ENCODE measurements around the gene KBTBD7. TPM values are rescaled to one million over a fixed set of nuclear protein-coding genes. Genes with fewer than 3 reads are reported as not detected.

Gene KBTBD7
- total and polyA plus RNA-seq, 2 of the 8 experiments (the other 6 are each of a cell fraction or from before 2014, with no cell fraction given), result 10.2 to 17.4 TPM

DNA sequence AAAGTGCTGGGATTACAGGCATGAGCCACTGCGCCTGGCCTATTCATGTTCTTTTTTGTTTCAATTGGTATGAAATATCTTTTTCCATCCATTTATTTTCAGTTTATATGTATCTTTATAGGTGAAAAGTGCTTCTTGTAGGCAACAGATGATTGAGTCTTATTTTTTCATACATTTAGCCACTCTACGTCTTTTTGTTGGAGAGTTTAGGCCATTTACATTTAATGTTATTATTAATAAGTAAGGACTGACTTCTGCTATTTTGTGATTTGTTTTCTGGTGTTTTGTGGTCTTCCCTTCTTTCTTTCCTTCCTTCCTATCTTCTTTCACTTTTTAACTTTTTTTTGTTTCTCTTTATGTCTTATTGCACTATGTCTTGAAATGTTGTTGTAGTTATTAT, 16.7 kb upstream of the KBTBD7 start:
- no peak overlapping the region for H2AFZ ChIP-seq (ENCODE audit: low read length)
- H3K56ac ChIP-seq (replicated peaks; ENCODE audit: insufficient read length, low read depth, low read length), result no peak overlapping the region
- ChIA-PET POLR2A (ENCODE audit: partially characterized antibody) (interaction anchor here (0.7 kb wide), 1 partner anchor 17 kb away, joined by 3 read pairs; the partner anchor contains the start of gene KBTBD7), CTCF (ENCODE audit: partially characterized antibody) (no interaction called here)
- no peaks in the 10 kb centered on the region for H4K20me1 ChIP-seq (replicated peaks in 1 of 2; ENCODE audit: control insufficient read depth in 1 of 2, insufficient read depth in 2 of 2, low read length in 2 of 2)
- WGBS, 2 experiments (ENCODE audit: extremely low coverage in 1 of 2, insufficient coverage in 1 of 2, insufficient read length in 1 of 2, insufficient replicate concordance in 2 of 2, low coverage in 1 of 2, low lambda C conversion rate in 2 of 2, missing lambda C conversion rate in 1 of 2), result 96% methylated on average over 2 of the region's 2 CpGs; no CpG with 5 or more reads in 1 of the 2 experiments
- FAIRE-seq (no peak), DNase-seq (ENCODE audit: low read depth in 1 of 2, low spot score in 2 of 2) (no peak)
- no peaks in the 10 kb centered on the region for H3K36me3 ChIP-seq (ENCODE audit: control insufficient read depth in 2 of 4, insufficient read depth in 4 of 4, low read length in 3 of 4)
- no peak overlapping the region for H3K4me3 ChIP-seq (ENCODE audit: extremely low read depth in 1 of 4, insufficient read depth in 2 of 4, low read depth in 3 of 4, low read length in 4 of 4)
- no peak overlapping the region for H3K9ac ChIP-seq (replicated peaks in 1 of 4; ENCODE audit: extremely low read depth in 1 of 4, low read depth in 3 of 4, low read length in 3 of 4)
- no peak overlapping the region for H3K27ac ChIP-seq (ENCODE audit: low read depth, low read length)
- no peak overlapping the region for H3K4ac ChIP-seq (replicated peaks; ENCODE audit: insufficient read length, low read depth, low read length)
- no peaks in the 10 kb centered on the region for H3K4me1 ChIP-seq (replicated peaks in 1 of 4; ENCODE audit: control insufficient read depth in 3 of 4, insufficient read depth in 4 of 4, low read length in 3 of 4)
- H2BK20ac ChIP-seq (ENCODE audit: low read length), result no peak overlapping the region
- no peak overlapping the region for H2AK5ac ChIP-seq (ENCODE audit: low read depth, low read length)
- no peaks in the 10 kb centered on the region for H3K27me3 ChIP-seq (replicated peaks in 1 of 4; ENCODE audit: control insufficient read depth in 3 of 4, extremely low read depth in 1 of 4, insufficient read depth in 3 of 4, low read length in 3 of 4)
- TF ChIP-seq SP1 (IDR thresholded peaks at IDR 0.05; ENCODE audit: low read depth, low read length), result no peak
- no peak for TF ChIP-seq JUN (IDR thresholded peaks at IDR 0.05; ENCODE audit: low read depth, low read length)
- no peak for TF ChIP-seq GABPA (IDR thresholded peaks at IDR 0.05; ENCODE audit: borderline replicate concordance, insufficient read depth, low read length)
- TF ChIP-seq CREB1 (IDR thresholded peaks at IDR 0.05), result no peak
- no peak for TF ChIP-seq MAFK (IDR thresholded peaks at IDR 0.05; ENCODE audit: low read depth, low read length)
- no peak for TF ChIP-seq NRF1 (IDR thresholded peaks at IDR 0.05; ENCODE audit: low read depth, low read length)
- TF ChIP-seq GTF2F1 (IDR thresholded peaks at IDR 0.05; ENCODE audit: borderline replicate concordance, low read depth, low read length), result no peak
- no peak for TF ChIP-seq SP2 (IDR thresholded peaks at IDR 0.05; ENCODE audit: low read length)
- no peak for TF ChIP-seq BCL11A (IDR thresholded peaks at IDR 0.05; ENCODE audit: low read depth in 2 of 2, low read length in 2 of 2)
- TF ChIP-seq SP4 (IDR thresholded peaks at IDR 0.05; ENCODE audit: low read length), result no peak
- TF ChIP-seq CEBPB (IDR thresholded peaks at IDR 0.05; ENCODE audit: low read depth, low read length), result no peak
- no peak for TF ChIP-seq TAF1 (IDR thresholded peaks at IDR 0.05; ENCODE audit: low read depth, low read length)
- TF ChIP-seq EGR1 (IDR thresholded peaks at IDR 0.05; ENCODE audit: borderline replicate concordance, low read depth, low read length), result no peak
- TF ChIP-seq BACH1 (IDR thresholded peaks at IDR 0.05; ENCODE audit: low read length), result no peak
- TF ChIP-seq ASH2L (IDR thresholded peaks at IDR 0.05; ENCODE audit: low read length), result no peak
- TF ChIP-seq HDAC2 (IDR thresholded peaks at IDR 0.05; ENCODE audit: borderline replicate concordance in 1 of 2, low read depth in 2 of 2, low read length in 2 of 2), result no peak
- H2BK15ac ChIP-seq (ENCODE audit: low read length), result no peak overlapping the region
- H3K79me2 ChIP-seq (ENCODE audit: control insufficient read depth in 1 of 2, insufficient read depth in 2 of 2, low read length in 2 of 2), result no peaks in the 10 kb centered on the region
- H2BK12ac ChIP-seq (ENCODE audit: low read depth, low read length), result no peak overlapping the region
- H3K14ac ChIP-seq (ENCODE audit: insufficient read length), result no peak overlapping the region
- H3K23me2 ChIP-seq (ENCODE audit: low read depth, low read length), result no peaks in the 10 kb centered on the region; the same call in 1 of the 2 replicates
- peaks cover 0 to 8% of the 10 kb centered on the region in 2 experiments; a peak in 1 of 4 replicates for H3K9me3 ChIP-seq (ENCODE audit: insufficient read depth in 2 of 2, low read depth in 1 of 2, low read length in 1 of 2)
- no peaks in the 10 kb centered on the region for H3K79me1 ChIP-seq (ENCODE audit: low read depth, low read length)
- H3K4me2 ChIP-seq (ENCODE audit: insufficient read depth in 1 of 2, low read depth in 2 of 2, low read length in 2 of 2), result no peak overlapping the region
- H4K8ac ChIP-seq (ENCODE audit: extremely low read depth, insufficient read depth, low read length), result no peak overlapping the region
- H2BK5ac ChIP-seq (ENCODE audit: low read depth, low read length), result no peak overlapping the region
- H3K23ac ChIP-seq (ENCODE audit: insufficient read length), result no peak overlapping the region
- no peak overlapping the region for H4K91ac ChIP-seq (replicated peaks; ENCODE audit: insufficient read length, low read length)
- H2BK120ac ChIP-seq (replicated peaks; ENCODE audit: low read depth, low read length), result no peak overlapping the region
- H3K18ac ChIP-seq (ENCODE audit: extremely low read depth, low read length), result no peak overlapping the region
- no peak overlapping the region for H4K5ac ChIP-seq (ENCODE audit: insufficient read length, low read depth, low read length)
